ENCODE results near the gene RANBP17. TPM values are rescaled to one million over a fixed set of nuclear protein-coding genes. Genes with fewer than 3 reads are reported as not detected.

The RANBP17 gene
- total and polyA plus RNA-seq, 12 donors, result 5.5 to 119 (median 22.2) TPM

DNA sequence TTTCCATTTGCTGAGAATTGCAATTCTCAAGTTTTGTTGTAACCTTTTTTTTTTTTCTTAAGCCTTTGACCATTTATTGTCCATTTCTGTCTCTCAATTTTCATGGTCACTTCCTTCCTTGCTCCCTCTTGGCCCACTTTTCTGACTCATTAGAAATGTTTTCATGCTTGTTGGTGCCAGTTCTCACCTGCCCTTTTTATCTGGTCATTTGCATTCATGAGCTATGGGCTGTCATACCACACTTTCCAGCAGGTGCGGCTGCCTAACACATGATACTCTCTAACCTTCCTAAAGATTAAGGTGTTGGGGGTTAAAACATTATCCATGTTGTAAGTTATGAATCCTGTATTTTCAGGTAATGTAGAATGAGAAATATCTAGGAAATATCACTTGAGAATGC is 296.8 kb downstream of the RANBP17 start:
- no peaks in the 10 kb centered on the region for H3K36me3 ChIP-seq (replicated peaks in 1 of 2)
- H3K4me1 ChIP-seq (replicated peaks in 1 of 2), result no peaks in the 10 kb centered on the region

DNA sequence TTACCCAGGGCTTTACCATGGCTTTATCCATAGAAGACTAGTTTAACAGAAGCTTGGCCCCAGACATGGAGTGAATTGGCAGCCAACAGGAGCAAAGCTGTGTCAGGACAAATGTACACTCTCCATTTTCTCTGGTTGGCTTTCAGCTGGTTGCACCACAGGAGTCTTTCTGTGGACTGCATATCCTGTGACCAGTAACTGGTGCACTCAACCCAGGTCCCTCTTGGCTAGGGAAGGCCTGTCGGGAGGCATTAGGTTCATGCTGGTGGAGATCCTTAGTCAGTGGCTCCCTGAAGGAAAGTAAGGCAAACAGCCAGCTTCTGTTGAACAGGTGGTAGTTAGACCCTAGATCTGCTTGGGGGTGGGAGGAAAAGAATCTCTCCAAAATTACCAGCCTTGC is 300.3 kb downstream of the RANBP17 start:
- H3K36me3 ChIP-seq (replicated peaks in 1 of 2), result no peaks in the 10 kb centered on the region
- DNase-seq, result no peak
- H3K4me3 ChIP-seq, result no peak overlapping the region
- no peaks in the 10 kb centered on the region for H3K9me3 ChIP-seq (replicated peaks in 1 of 3)
- TF ChIP-seq, protein P1, sequence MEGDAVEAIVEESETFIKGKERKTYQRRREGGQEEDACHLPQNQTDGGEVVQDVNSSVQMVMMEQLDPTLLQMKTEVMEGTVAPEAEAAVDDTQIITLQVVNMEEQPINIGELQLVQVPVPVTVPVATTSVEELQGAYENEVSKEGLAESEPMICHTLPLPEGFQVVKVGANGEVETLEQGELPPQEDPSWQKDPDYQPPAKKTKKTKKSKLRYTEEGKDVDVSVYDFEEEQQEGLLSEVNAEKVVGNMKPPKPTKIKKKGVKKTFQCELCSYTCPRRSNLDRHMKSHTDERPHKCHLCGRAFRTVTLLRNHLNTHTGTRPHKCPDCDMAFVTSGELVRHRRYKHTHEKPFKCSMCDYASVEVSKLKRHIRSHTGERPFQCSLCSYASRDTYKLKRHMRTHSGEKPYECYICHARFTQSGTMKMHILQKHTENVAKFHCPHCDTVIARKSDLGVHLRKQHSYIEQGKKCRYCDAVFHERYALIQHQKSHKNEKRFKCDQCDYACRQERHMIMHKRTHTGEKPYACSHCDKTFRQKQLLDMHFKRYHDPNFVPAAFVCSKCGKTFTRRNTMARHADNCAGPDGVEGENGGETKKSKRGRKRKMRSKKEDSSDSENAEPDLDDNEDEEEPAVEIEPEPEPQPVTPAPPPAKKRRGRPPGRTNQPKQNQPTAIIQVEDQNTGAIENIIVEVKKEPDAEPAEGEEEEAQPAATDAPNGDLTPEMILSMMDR (IDR thresholded peaks at IDR 0.05), result no peak
- TF ChIP-seq POLR2A (IDR thresholded peaks at IDR 0.05), result no peak
- H3K27ac ChIP-seq, result no peak overlapping the region
- 95 to 100% (median 98%) methylated on average over 1 of the region's 1 CpG for WGBS, 4 donors
- no peaks in the 10 kb centered on the region for H3K4me1 ChIP-seq (replicated peaks in 1 of 2)
- intact Hi-C loops (cut with DNase I), result no loop called here
- H3K27me3 ChIP-seq, result no peaks in the 10 kb centered on the region

More for the DNA sequence above, 296.8 kb downstream of the RANBP17 start:
- TF ChIP-seq, protein P1 (IDR thresholded peaks at IDR 0.05), result no peak
- TF ChIP-seq POLR2A (IDR thresholded peaks at IDR 0.05), result no peak
- DNase-seq, result no peak
- Histone ChIP-seq H3K27me3 (no peaks in the 10 kb centered on the region), H3K9me3 (replicated peaks in 1 of 3) (peaks cover 0 to 8% (median 0%) of the 10 kb centered on the region in 3 donors), H3K4me3 (no peak overlapping the region), H3K27ac (no peak overlapping the region)
- intact Hi-C loops (cut with DNase I), result no loop called here
- WGBS, 4 donors, result 95 to 100% (median 98%) methylated on average over 1 of the region's 1 CpG

GRCh38 chr5:171162596-171162995 is 300.8 kb downstream of the RANBP17 start:
- Histone ChIP-seq H3K27me3 (no peaks in the 10 kb centered on the region), H3K4me3 (no peak overlapping the region), H3K9me3 (replicated peaks in 1 of 3) (no peaks in the 10 kb centered on the region), H3K36me3 (replicated peaks in 1 of 2) (no peaks in the 10 kb centered on the region), H3K4me1 (replicated peaks in 1 of 2) (no peaks in the 10 kb centered on the region), H3K27ac (no peak overlapping the region)
- intact Hi-C loops (cut with DNase I), result no loop called here
- WGBS, 4 donors, result 73 to 88% (median 85%) methylated on average over 1 of the region's 1 CpG; no CpG with 5 or more reads in 1 of the 4 donors
- TF ChIP-seq POLR2A (IDR thresholded peaks at IDR 0.05), result no peak
- TF ChIP-seq, protein P1 (IDR thresholded peaks at IDR 0.05), result peak in 1 of 6 experiments; percentile 8
- DNase-seq, result peak in 3 of 7 donors; percentile 2 to 49 (median 7)

DNA sequence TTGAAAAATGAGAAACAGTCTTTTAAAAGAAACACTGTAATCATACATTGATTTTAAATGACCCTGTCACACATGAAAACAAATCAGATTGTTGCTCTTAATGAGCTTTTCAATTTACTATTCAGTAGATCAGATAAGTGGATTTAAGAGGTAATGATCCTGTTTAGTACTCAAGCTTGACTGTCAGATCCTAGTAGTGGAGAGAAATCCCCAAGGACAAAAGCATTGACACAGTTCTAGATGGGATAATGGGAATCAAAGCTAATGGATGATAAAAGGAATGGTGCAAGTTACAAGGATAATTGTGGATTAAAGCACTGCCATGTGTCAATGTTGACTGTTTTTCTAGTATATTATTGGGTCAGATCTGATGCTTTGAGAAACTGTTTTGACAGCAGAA is 304.9 kb downstream of the RANBP17 start:
- no peak for DNase-seq
- Histone ChIP-seq H3K27me3 (no peaks in the 10 kb centered on the region), H3K9me3 (replicated peaks in 1 of 3) (no peaks in the 10 kb centered on the region), H3K27ac (no peak overlapping the region), H3K36me3 (replicated peaks in 1 of 2) (no peaks in the 10 kb centered on the region), H3K4me3 (no peak overlapping the region), H3K4me1 (replicated peaks in 1 of 2) (no peaks in the 10 kb centered on the region)
- intact Hi-C loops (cut with DNase I), result no loop called here
- TF ChIP-seq POLR2A (IDR thresholded peaks at IDR 0.05), result no peak
- TF ChIP-seq, protein P1 (IDR thresholded peaks at IDR 0.05), result no peak
